ENCODE measurements around the gene STX10.

Gene STX10

GRCh38 chr19:13146763-13147563 is 3.2 kb downstream of the STX10 start:
- Histone ChIP-seq H3K9me2 (ENCODE audit: low read depth, low read length) (no peaks in the 10 kb centered on the region), H3K27ac (ENCODE audit: low read depth, low read length, poor library complexity, severe bottlenecking) (peak overlapping the region; percentile 7), H3K36me3 (ENCODE audit: insufficient read depth, low read length) (0 out of 2 replicates have a peak, but pooled peaks cover 9% of the 10 kb centered on the region), H2AFZ (ENCODE audit: low read length) (no peak overlapping the region), H3F3A (ENCODE audit: insufficient read depth, low read length) (no peaks in the 10 kb centered on the region), H3K4me3 (ENCODE audit: low read depth, low read length, poor library complexity, severe bottlenecking) (no peak overlapping the region), H4K20me1 (ENCODE audit: insufficient read depth, low read length) (no peaks in the 10 kb centered on the region), H3K9me3 (ENCODE audit: low read length) (no peaks in the 10 kb centered on the region), H3K27me3 (ENCODE audit: insufficient read depth, low read length) (no peaks in the 10 kb centered on the region), H3K4me1 (ENCODE audit: insufficient read depth, low read length, severe bottlenecking) (peaks cover 5% of the 10 kb centered on the region), H3K9ac (ENCODE audit: low read length) (no peak overlapping the region), H3K4me2 (ENCODE audit: low read length) (no peak overlapping the region), H3K79me2 (ENCODE audit: insufficient read depth, low read length) (no peaks in the 10 kb centered on the region)
- TF ChIP-seq CTCF (IDR thresholded peaks at IDR 0.05; ENCODE audit: low read length) = no peak
- TF ChIP-seq EZH2 (IDR thresholded peaks at IDR 0.05; ENCODE audit: borderline replicate concordance, low read length) = no peak

GRCh38 chr19:13139633-13140311 is 10.4 kb downstream of the STX10 start:
- Histone ChIP-seq H3F3A (ENCODE audit: insufficient read depth, low read length) (no peaks in the 10 kb centered on the region), H3K4me2 (ENCODE audit: low read length) (no peak overlapping the region), H3K79me2 (ENCODE audit: insufficient read depth, low read length) (no peaks in the 10 kb centered on the region), H4K20me1 (ENCODE audit: insufficient read depth, low read length) (no peaks in the 10 kb centered on the region), H3K9me2 (ENCODE audit: low read depth, low read length) (no peaks in the 10 kb centered on the region), H3K36me3 (ENCODE audit: insufficient read depth, low read length) (peaks cover 51% of the 10 kb centered on the region), H3K4me1 (ENCODE audit: insufficient read depth, low read length, severe bottlenecking) (no peaks in the 10 kb centered on the region), H3K27me3 (ENCODE audit: insufficient read depth, low read length) (no peaks in the 10 kb centered on the region), H3K27ac (ENCODE audit: low read depth, low read length, poor library complexity, severe bottlenecking) (no peak overlapping the region), H3K4me3 (ENCODE audit: low read depth, low read length, poor library complexity, severe bottlenecking) (no peak overlapping the region), H3K9ac (ENCODE audit: low read length) (no peak overlapping the region), H2AFZ (ENCODE audit: low read length) (no peak overlapping the region), H3K9me3 (ENCODE audit: low read length) (no peaks in the 10 kb centered on the region)
- TF ChIP-seq EZH2 (IDR thresholded peaks at IDR 0.05; ENCODE audit: borderline replicate concordance, low read length) (no peak), CTCF (IDR thresholded peaks at IDR 0.05; ENCODE audit: low read length) (no peak)

- no peak overlapping the region for H2AFZ ChIP-seq (ENCODE audit: low read length)
- no peak overlapping the region for H3K27ac ChIP-seq (ENCODE audit: low read depth, low read length, poor library complexity, severe bottlenecking)
- 0 out of 2 replicates have a peak, but pooled peaks cover 1% of the 10 kb centered on the region for H3K79me2 ChIP-seq (ENCODE audit: insufficient read depth, low read length)
- TF ChIP-seq EZH2 (IDR thresholded peaks at IDR 0.05; ENCODE audit: borderline replicate concordance, low read length) (no peak), CTCF (IDR thresholded peaks at IDR 0.05; ENCODE audit: low read length) (no peak)
- no peak overlapping the region for H3K9ac ChIP-seq (ENCODE audit: low read length)
- no peaks in the 10 kb centered on the region for H3K4me1 ChIP-seq (ENCODE audit: insufficient read depth, low read length, severe bottlenecking)
- H3K36me3 ChIP-seq (ENCODE audit: insufficient read depth, low read length) = peaks cover 51% of the 10 kb centered on the region
- H3K27me3 ChIP-seq (ENCODE audit: insufficient read depth, low read length) = no peaks in the 10 kb centered on the region
- H3K4me2 ChIP-seq (ENCODE audit: low read length) = no peak overlapping the region
- H3K9me2 ChIP-seq (ENCODE audit: low read depth, low read length) = no peaks in the 10 kb centered on the region
- no peak overlapping the region for H3K4me3 ChIP-seq (ENCODE audit: low read depth, low read length, poor library complexity, severe bottlenecking)
- no peaks in the 10 kb centered on the region for H4K20me1 ChIP-seq (ENCODE audit: insufficient read depth, low read length)
- H3F3A ChIP-seq (ENCODE audit: insufficient read depth, low read length) = no peaks in the 10 kb centered on the region
- H3K9me3 ChIP-seq (ENCODE audit: low read length) = no peaks in the 10 kb centered on the region
Observed at GRCh38 chr19:13138916-13139198, 11.3 kb downstream of the STX10 start.
